Measurements from ENCODE around the gene NFYC.

The NFYC gene

GRCh38 chr1:40817791-40818263 lies 126.3 kb downstream of the NFYC start:
- no peak for FAIRE-seq
- TF ChIP-seq POLR2A (IDR thresholded peaks at IDR 0.05; ENCODE audit: low read depth, low read length) = no peak
- no peak for DNase-seq (ENCODE audit: insufficient read length, low spot score)

GRCh38 chr1:40818264-40818961 lies 126.9 kb downstream of the NFYC start:
- DNase-seq (ENCODE audit: insufficient read length, low spot score) (no peak), FAIRE-seq (no peak)
- TF ChIP-seq POLR2A (IDR thresholded peaks at IDR 0.05; ENCODE audit: low read depth, low read length) = no peak

- FAIRE-seq (no peak), DNase-seq (ENCODE audit: insufficient read length, low spot score) (no peak)
- no peak for TF ChIP-seq POLR2A (IDR thresholded peaks at IDR 0.05; ENCODE audit: low read depth, low read length)
These were observed 127.6 kb downstream of the NFYC start for GRCh38 chr1:40819101-40819500.

- DNase-seq (ENCODE audit: insufficient read length, low spot score) (no peak), FAIRE-seq (no peak)
- TF ChIP-seq POLR2A (IDR thresholded peaks at IDR 0.05; ENCODE audit: low read depth, low read length) = no peak
These were observed 128.8 kb downstream of the NFYC start for GRCh38 chr1:40820251-40820797.
